Left forelimb (tissue), 1 donor: ENCODE results near the gene CLDN18.

Experiments used
- DNase-seq: peaks from one replicate; pipeline ENCODE4 v3.0.0-alpha.2; 2018; ENCODE audit warnings: low spot score

The CLDN18 gene

DNA sequence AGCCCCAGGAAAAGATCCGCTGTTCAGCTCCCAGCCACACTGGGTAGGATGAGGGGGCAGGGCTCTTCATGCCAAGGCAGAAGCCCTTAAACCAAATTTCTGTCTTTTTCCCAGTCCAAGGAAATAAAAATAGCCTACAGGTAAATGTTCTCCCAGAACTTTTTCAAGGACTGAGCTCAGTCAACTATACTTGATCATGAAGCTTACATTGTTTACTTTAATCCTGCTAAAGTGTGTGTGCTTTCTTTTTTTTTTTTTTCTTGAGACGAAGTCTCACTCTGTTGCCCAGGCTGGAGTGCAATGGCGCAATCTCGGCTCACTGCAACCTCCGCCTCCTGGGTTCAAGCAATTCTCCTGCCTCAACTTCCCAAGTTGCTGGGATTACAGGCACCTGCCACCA, 17.9 kb downstream of the CLDN18 start:
- no peak for DNase-seq

GRCh38 chr3:138030734-138031280, 20.8 kb downstream of the CLDN18 start:
- DNase-seq = no peak

DNA sequence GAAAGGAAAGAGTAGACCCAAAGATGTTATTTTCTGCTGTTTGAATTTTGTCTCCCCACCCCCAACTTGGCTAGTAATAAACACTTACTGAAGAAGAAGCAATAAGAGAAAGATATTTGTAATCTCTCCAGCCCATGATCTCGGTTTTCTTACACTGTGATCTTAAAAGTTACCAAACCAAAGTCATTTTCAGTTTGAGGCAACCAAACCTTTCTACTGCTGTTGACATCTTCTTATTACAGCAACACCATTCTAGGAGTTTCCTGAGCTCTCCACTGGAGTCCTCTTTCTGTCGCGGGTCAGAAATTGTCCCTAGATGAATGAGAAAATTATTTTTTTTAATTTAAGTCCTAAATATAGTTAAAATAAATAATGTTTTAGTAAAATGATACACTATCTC, 21.6 kb downstream of the CLDN18 start:
- no peak for DNase-seq

DNA sequence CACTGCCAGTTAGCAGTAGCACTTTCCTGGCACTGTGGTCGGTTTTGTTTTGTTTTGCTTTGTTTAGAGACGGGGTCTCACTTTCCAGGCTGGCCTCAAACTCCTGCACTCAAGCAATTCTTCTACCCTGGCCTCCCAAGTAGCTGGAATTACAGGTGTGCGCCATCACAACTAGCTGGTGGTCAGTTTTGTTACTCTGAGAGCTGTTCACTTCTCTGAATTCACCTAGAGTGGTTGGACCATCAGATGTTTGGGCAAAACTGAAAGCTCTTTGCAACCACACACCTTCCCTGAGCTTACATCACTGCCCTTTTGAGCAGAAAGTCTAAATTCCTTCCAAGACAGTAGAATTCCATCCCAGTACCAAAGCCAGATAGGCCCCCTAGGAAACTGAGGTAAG, 22.6 kb downstream of the CLDN18 start:
- no peak for DNase-seq

DNA sequence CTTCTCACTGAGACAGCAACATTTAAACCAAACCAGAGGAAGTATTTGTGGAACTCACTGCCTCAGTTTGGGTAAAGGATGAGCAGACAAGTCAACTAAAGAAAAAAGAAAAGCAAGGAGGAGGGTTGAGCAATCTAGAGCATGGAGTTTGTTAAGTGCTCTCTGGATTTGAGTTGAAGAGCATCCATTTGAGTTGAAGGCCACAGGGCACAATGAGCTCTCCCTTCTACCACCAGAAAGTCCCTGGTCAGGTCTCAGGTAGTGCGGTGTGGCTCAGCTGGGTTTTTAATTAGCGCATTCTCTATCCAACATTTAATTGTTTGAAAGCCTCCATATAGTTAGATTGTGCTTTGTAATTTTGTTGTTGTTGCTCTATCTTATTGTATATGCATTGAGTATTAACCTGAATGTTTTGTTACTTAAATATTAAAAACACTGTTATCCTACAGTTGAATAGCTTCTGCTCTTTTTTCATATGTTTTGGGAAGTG, 23.3 kb downstream of the CLDN18 start:
- no peak for DNase-seq

- DNase-seq = no peak
Measured at GRCh38 chr3:138034918-138035317, 25.0 kb downstream of the CLDN18 start.

DNA sequence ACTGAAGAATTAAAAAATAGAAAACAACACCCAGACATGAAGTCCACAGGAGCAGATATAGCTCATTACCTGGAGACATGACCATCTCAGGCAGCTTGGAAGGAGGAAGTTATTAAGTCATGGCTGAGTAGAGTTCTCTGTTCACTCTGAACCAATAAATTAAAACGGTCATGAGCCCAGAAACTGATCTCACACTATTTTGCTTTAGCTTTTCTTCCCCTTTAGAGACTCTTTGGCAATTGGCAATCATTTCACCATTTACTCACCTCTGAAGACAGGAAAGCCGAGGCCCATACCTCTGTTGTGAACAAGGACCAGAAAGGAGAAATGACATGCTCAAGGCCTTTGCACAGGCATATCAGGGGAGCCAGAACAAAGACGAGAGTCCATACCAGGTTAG, 26.6 kb downstream of the CLDN18 start:
- DNase-seq = no peak

- DNase-seq = no peak
Measured at GRCh38 chr3:138038725-138039462, 28.9 kb downstream of the CLDN18 start.

- no peak for DNase-seq
Measured at GRCh38 chr3:138042043-138042442, 32.1 kb downstream of the CLDN18 start.

DNA sequence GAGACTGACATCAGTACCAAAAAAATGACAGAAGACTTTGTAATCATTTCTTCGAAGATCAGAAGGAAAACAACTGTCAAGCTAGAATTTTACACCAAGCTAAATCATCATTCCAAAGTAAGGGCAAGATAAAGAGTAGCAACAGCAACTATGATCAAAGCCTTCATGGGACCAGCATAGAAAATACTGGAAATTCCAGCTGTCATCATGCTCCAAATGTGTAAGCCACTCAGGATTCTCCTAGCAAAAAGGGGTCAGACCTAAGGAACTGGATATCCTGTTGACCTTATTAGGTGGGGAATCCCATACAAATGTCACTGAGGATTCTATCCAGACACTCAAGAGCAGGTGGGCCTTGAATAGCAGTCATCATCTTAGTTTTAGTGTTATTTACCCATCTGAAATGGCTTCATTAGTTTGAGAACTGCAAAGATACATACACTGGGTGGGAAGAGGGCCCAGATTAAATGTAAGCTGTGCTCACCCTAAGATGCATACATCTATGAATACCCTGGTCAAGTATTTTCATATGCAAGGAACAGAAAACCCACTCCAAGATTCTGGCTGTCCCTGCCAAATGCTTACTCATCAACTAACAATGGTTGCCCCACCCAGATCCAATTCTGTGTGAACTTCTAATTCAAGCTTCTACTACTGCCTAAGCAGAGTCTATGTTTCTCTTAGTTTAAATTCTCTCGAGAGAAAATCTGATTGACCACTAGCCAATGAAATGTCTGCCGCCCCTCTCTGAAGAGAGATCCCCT, 33.5 kb downstream of the CLDN18 start:
- no peak for DNase-seq

GRCh38 chr3:138046085-138046484, 36.1 kb downstream of the CLDN18 start:
- no peak for DNase-seq

DNA sequence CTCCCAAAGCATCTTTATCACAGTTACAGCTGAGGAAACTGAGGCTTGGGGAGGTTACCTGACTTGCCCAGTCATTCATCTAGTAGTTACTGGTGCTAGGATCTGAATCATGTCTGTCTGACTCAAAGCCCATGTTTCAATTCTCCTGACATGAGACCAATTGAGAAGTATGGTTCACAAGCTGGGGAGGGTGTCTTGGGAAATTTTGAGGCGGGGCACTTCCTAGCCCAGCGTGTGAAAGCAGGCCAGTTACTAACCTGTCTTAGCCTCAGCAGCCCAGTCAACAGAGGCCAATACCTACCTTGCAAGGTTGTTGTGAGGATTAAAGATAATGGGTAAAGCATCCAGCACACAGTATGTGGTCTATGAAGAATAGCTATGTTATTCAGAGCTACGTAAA, 37.0 kb downstream of the CLDN18 start:
- DNase-seq = no peak

DNA sequence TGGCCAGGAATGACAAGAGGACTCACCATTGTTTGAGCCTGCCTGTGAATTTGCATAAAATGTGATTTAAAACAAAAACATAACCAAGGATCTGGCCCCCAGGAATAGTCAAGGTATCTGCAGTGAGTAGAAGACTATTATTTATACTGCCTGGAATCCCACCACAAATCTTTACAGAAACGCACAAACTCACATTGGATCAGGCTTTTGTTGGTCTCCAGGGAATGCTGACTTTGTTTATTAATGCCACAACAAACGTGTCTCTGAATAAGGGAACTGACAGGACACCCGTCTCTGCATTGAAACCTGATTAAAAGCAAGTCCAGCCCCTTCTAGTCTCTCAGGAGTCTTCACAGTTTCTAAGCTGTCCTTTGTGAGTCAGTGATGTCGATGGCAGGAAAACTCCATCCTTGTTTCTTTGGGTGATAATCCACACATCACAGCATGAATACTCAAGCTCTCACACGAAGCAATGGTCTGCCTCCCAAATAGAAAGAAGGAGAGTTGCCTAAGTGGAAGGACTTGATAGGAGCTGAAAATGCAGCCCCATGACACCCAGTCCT, 37.7 kb downstream of the CLDN18 start:
- no peak for DNase-seq

DNA sequence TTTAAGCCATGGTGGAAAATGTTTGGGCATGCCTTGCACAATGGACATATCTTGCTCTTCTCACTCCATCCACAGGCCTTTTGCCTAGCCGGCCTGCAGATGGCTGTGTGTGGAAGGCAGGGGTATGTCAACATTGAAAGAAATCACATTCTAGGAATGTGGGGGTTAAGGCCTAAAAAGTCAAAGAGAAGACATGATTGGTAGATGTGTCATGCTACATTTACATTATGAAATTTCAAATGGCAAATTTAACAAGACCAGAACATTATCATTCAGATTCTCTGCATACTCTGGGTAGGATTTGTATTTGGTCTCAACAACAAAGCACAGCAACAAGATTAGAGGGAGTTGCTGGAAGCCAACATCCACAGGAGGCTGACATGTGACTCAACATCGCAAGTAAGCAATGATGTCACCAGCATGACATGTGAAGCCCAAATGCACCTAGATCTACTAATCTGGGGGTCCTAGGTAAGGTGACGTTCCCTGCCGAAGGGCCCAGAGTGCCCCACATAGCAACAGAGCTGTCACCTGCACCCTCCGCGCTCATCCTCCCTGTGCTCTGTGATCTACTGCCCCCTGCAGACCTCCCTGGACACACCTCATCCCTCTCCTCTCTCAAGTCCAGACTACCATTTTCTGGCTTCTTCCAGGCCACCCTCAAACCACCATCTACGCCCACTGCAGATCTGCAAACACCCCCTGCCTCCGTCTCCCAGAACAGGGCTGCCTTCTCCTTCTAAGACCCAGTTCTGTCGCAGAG, 39.4 kb downstream of the CLDN18 start:
- no peak for DNase-seq

DNA sequence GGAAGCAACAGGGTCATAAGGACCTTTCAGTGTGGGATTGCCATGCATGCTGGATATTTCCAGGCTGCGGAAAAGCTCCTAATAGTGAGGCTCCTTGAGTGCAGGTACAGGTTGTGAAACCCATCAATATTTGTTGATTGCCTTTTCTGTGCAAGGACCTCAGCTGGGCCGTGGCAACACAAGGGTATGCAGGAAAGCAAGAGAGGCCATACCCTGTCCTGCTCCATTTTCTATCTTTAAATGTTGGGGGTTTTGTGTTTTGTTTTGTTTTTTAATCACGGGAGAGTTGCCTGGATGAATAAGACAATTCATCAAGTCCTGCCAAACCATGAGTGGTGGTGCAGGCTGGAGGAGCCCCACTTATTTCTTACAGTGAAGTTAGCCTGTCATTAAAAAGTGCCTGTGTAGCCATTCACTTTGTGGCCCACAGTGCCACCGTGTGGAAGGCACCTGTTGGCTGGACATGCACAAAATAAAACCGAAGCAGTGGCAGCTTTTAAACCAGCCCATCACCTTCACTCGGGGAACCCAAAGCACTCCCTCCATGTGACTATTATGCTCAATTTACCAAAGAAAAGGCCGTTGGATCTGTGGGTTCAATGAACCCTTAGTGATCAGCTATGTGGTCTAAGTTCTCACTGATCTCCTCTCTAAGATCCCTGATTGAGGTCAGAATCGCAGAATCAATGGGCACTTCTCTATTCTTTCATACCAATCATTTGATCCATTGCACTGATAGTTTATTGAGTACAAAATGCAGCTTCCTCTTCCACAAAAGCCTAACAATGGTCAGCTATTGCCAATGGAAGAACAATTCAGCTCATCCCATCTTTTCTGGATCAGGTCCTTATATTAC, 42.2 kb downstream of the CLDN18 start:
- no peak for DNase-seq

- DNase-seq = no peak
Measured at GRCh38 chr3:138054057-138054456, 44.1 kb downstream of the CLDN18 start.

GRCh38 chr3:138057384-138057783, 47.4 kb downstream of the CLDN18 start:
- no peak for DNase-seq

GRCh38 chr3:138059261-138059660, 49.3 kb downstream of the CLDN18 start:
- no peak for DNase-seq

DNA sequence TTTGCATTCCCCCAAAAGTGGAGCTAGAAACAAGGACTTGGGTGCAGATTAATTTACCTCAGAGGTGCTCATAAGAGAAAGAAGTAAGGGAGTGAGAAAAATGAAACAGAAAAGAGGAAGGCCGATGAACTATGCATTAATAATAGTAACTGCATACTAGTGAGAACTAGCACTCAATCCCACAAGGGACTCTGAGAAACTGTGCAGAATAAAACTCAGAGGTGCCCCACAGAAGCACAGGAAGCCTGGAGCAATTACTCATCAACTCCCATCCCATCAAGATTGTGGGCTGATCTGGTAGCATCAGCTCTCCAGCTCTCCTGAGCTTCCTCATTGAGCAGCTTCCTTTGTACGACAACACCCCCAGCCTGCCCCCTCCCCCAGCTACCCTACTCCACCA, 50.8 kb downstream of the CLDN18 start:
- DNase-seq = no peak

GRCh38 chr3:138062037-138062436, 52.1 kb downstream of the CLDN18 start:
- DNase-seq = no peak

GRCh38 chr3:138062626-138063025, 52.7 kb downstream of the CLDN18 start:
- no peak for DNase-seq
